PC-3 (cell line): ENCODE results near the gene PPP1R26. TPM values are rescaled to one million over a fixed set of nuclear protein-coding genes. Genes with fewer than 3 reads are reported as not detected.
"Not testable (repeated sequence)": the region's sequence is repeated elsewhere in the genome, so short reads cannot be mapped to it uniquely, and the experiment has no call there.

ENCODE experiments used
- ATAC-seq: fragments of 200-7000 bp; cut with Tn5 transposase; 2 replicates; pipeline ENCODE4 v1.9.1; 2020; ENCODE audit warnings: mild to moderate bottlenecking, moderate library complexity
- BruUV-seq: library from RNA; stranded (reverse); fragments of 400-500 nt; replicated peaks from 2 replicates; lab custom pipeline; 2021; lab: Mats Ljungman, UMichigan
- CTCF ChIA-PET: fragments of 300-600 bp; sonication (Branson Sonifier 250); formaldehyde crosslinking; loops from one replicate; lab custom pipeline; 2022; ENCODE audit warnings: antibody characterized with exemption; lab: Charles Lee
- POLR2A ChIA-PET: fragments of 300-600 bp; sonication (Branson Sonifier 250); formaldehyde crosslinking; loops from one replicate; lab custom pipeline; 2022; ENCODE audit warnings: antibody characterized with exemption; ENCODE audit not compliant: unreplicated experiment; lab: Charles Lee
- DNase-seq: peaks from one replicate; pipeline ENCODE4 v3.0.0-alpha.2; 2015
- H2AFZ ChIP-seq: fragments of 300-600 bp; sonication (generic); 2 replicates; pipeline ENCODE4 v1.6.0; 2016; ENCODE audit warnings: antibody characterized with exemption, low read length
- H3F3A ChIP-seq: fragments of 300-600 bp; sonication (generic); one replicate; pipeline ENCODE4 v1.6.0; 2017; ENCODE audit warnings: antibody characterized with exemption, low read length, control low read depth, mild to moderate bottlenecking; ENCODE audit not compliant: unreplicated experiment
- H3K27ac ChIP-seq: fragments of 300-600 bp; sonication (generic); 2 replicates; pipeline ENCODE4 v1.5.1; 2016; ENCODE audit warnings: mild to moderate bottlenecking, low read length
- H3K27me3 ChIP-seq: fragments of 300-600 bp; sonication (generic); 2 replicates; pipeline ENCODE4 v1.6.1; 2016; ENCODE audit warnings: low read length, mixed read lengths
- H3K36me3 ChIP-seq: fragments of 300-600 bp; sonication (generic); 2 replicates; pipeline ENCODE4 v1.6.1; 2016; ENCODE audit warnings: low read depth, mixed run types, low read length, mixed read lengths
- H3K4me1 ChIP-seq: fragments of 300-600 bp; sonication (generic); 2 replicates; pipeline ENCODE4 v1.5.1; 2016; ENCODE audit warnings: low read length; ENCODE audit not compliant: insufficient read depth
- H3K4me2 ChIP-seq: fragments of 300-600 bp; sonication (generic); 2 replicates; pipeline ENCODE4 v1.6.0; 2016; ENCODE audit warnings: low read length
- H3K4me3 ChIP-seq: fragments of 300-600 bp; sonication (generic); 2 replicates; pipeline ENCODE4 v1.5.1; 2016; ENCODE audit warnings: mild to moderate bottlenecking, low read length, mixed read lengths
- H3K79me2 ChIP-seq: fragments of 300-600 bp; sonication (generic); 2 replicates; pipeline ENCODE4 v1.6.1; 2017; ENCODE audit warnings: low read length, mixed read lengths
- H3K9ac ChIP-seq: fragments of 300-600 bp; sonication (generic); 2 replicates; pipeline ENCODE4 v1.6.0; 2016; ENCODE audit warnings: mild to moderate bottlenecking, low read length
- H3K9me2 ChIP-seq: fragments of 300-600 bp; sonication (generic); replicated peaks from 2 replicates; pipeline ENCODE4 v1.6.1; 2016; ENCODE audit warnings: mixed run types, low read length, mixed read lengths
- H3K9me3 ChIP-seq: fragments of 300-600 bp; sonication (generic); 2 replicates; pipeline ENCODE4 v1.6.1; 2016; ENCODE audit warnings: low read length, mixed read lengths
- H4K20me1 ChIP-seq: fragments of 300-600 bp; sonication (generic); 2 replicates; pipeline ENCODE4 v1.6.1; 2016; ENCODE audit warnings: low read length, mixed read lengths
- CTCF ChIP-seq: fragments of 300-600 bp; sonication (generic); conservative IDR thresholded peaks from 2 replicates; pipeline ENCODE4 v1.5.1; 2017; ENCODE audit warnings: antibody characterized with exemption, low read depth, mild to moderate bottlenecking, low read length
- EZH2 ChIP-seq: fragments of 300-600 bp; sonication (generic); IDR thresholded peaks from one replicate; pipeline ENCODE4 v1.6.1; 2017; ENCODE audit warnings: antibody characterized with exemption, mild to moderate bottlenecking, low read length; ENCODE audit not compliant: unreplicated experiment
- EZH2phosphoT487 ChIP-seq: fragments of 300-600 bp; sonication (generic); IDR thresholded peaks from 2 replicates; pipeline ENCODE4 v1.6.1; 2018; ENCODE audit warnings: mild to moderate bottlenecking, antibody characterized with exemption, low read length, borderline replicate concordance
- intact Hi-C: fragments of 100-400 bp; cut with micrococcal nuclease; formaldehyde crosslinking; loops from 2 replicates; pipeline ENCODE4 v1.9.0; 2023
- total RNA-seq: library from RNA; depleted of rRNA; stranded (reverse); fragments of >200 nt; gene quantifications from 2 replicates; pipeline ENCODE4 v1.2.3, GENCODE V29; 2014

The PPP1R26 gene
- total RNA-seq, 1 experiment from 2014 or later = 22.6 TPM

- Histone ChIP-seq H3K27me3 (no peaks in the 10 kb centered on the region), H4K20me1 (no peaks in the 10 kb centered on the region), H3K4me1 (no peaks in the 10 kb centered on the region), H2AFZ (no peak overlapping the region), H3F3A (no peaks in the 10 kb centered on the region), H3K9me2 (no peaks in the 10 kb centered on the region), H3K4me2 (no peak overlapping the region), H3K9me3 (no peaks in the 10 kb centered on the region), H3K36me3 (no peaks in the 10 kb centered on the region), H3K27ac (no peak overlapping the region), H3K9ac (no peak overlapping the region), H3K4me3 (no peak overlapping the region), H3K79me2 (no peaks in the 10 kb centered on the region)
- ChIA-PET POLR2A (no interaction called here), CTCF (no interaction called here)
- no peak for TF ChIP-seq EZH2
- TF ChIP-seq CTCF = no peak
- TF ChIP-seq EZH2phosphoT487 = no peak
- intact Hi-C loops = no loop called here
- BruUV-seq = no TSS peak
- ATAC-seq (no peak), DNase-seq (no peak)
Observed at GRCh38 chr9:135450956-135451355, 28.6 kb upstream of the PPP1R26 start.

- POLR2A ChIA-PET, CTCF ChIA-PET, DNase-seq, H3K27me3 ChIP-seq, H3K9me3 ChIP-seq, H3K27ac ChIP-seq, H2AFZ ChIP-seq, H3K9me2 ChIP-seq, H3K79me2 ChIP-seq, H3K9ac ChIP-seq, intact Hi-C loops, H3K36me3 ChIP-seq, H3K4me3 ChIP-seq, H3F3A ChIP-seq, H4K20me1 ChIP-seq, H3K4me1 ChIP-seq, ATAC-seq, BruUV-seq, H3K4me2 ChIP-seq: not testable (repeated sequence)
Observed at GRCh38 chr9:135451909-135452308, 27.7 kb upstream of the PPP1R26 start.

- TF ChIP-seq EZH2phosphoT487 (no peak), EZH2 (no peak), CTCF (no peak)
- POLR2A ChIA-PET = no interaction called here
- no peaks in the 10 kb centered on the region for H3K9me3 ChIP-seq
- no peaks in the 10 kb centered on the region for H3K4me1 ChIP-seq
- CTCF ChIA-PET = no interaction called here
- no peaks in the 10 kb centered on the region for H3K79me2 ChIP-seq
- ATAC-seq (no peak), DNase-seq (no peak)
- H4K20me1 ChIP-seq = no peaks in the 10 kb centered on the region
- H3K27me3 ChIP-seq = no peaks in the 10 kb centered on the region
- no peak overlapping the region for H3K4me2 ChIP-seq
- no peaks in the 10 kb centered on the region for H3K36me3 ChIP-seq
- intact Hi-C loops = no loop called here
- H3K9me2 ChIP-seq = no peaks in the 10 kb centered on the region
- H3F3A ChIP-seq = no peaks in the 10 kb centered on the region
- H3K27ac ChIP-seq = no peak overlapping the region
- H3K4me3 ChIP-seq = no peak overlapping the region
- BruUV-seq = no TSS peak
- H2AFZ ChIP-seq = no peak overlapping the region
- H3K9ac ChIP-seq = no peak overlapping the region
Observed at GRCh38 chr9:135454737-135455136, 24.8 kb upstream of the PPP1R26 start.
